Measurements from ENCODE around the gene RAB42.

RAB42 gene

GRCh38 chr1:28640766-28641165 lies 48.7 kb downstream of the RAB42 start:
- no peaks in the 10 kb centered on the region for H3K27me3 ChIP-seq (ENCODE audit: control insufficient read depth, insufficient read depth, low read length)
- H3K4me1 ChIP-seq (ENCODE audit: control insufficient read depth, insufficient read depth, low read length) = peaks cover 20% of the 10 kb centered on the region
- H3K9ac ChIP-seq (ENCODE audit: low read length) = no peak overlapping the region

GRCh38 chr1:28642056-28642846 lies 50.2 kb downstream of the RAB42 start:
- Histone ChIP-seq H3K9ac (ENCODE audit: low read length) (peak overlapping the region; percentile 93), H3K27me3 (ENCODE audit: control insufficient read depth, insufficient read depth, low read length) (no peaks in the 10 kb centered on the region), H3K4me3 (ENCODE audit: low read length) (peak overlapping the region; percentile 92), H3K9me3 (ENCODE audit: control insufficient read depth, low read length) (no peaks in the 10 kb centered on the region), H3K4me1 (ENCODE audit: control insufficient read depth, insufficient read depth, low read length) (peaks cover 20% of the 10 kb centered on the region), H3K36me3 (ENCODE audit: control insufficient read depth, insufficient read depth, low read length) (no peaks in the 10 kb centered on the region)

More at GRCh38 chr1:28640766-28641165, 48.7 kb downstream of the RAB42 start:
- Histone ChIP-seq H3K4me3 (ENCODE audit: low read length) (no peak overlapping the region), H3K36me3 (ENCODE audit: control insufficient read depth, insufficient read depth, low read length) (no peaks in the 10 kb centered on the region), H3K9me3 (ENCODE audit: control insufficient read depth, low read length) (no peaks in the 10 kb centered on the region)

- H3K4me3 ChIP-seq (ENCODE audit: low read length) = peak within 1 kb of the TSS; percentile 92
- H3K36me3 ChIP-seq (ENCODE audit: control insufficient read depth, insufficient read depth, low read length) = no peaks in the 10 kb centered on the region
- H3K9me3 ChIP-seq (ENCODE audit: control insufficient read depth, low read length) = no peaks in the 10 kb centered on the region
- peaks cover 24% of the 10 kb centered on the region for H3K4me1 ChIP-seq (ENCODE audit: control insufficient read depth, insufficient read depth, low read length)
- H3K27me3 ChIP-seq (ENCODE audit: control insufficient read depth, insufficient read depth, low read length) = no peaks in the 10 kb centered on the region
- peak within 1 kb of the TSS; percentile 93 for H3K9ac ChIP-seq (ENCODE audit: low read length)
These were observed 51.0 kb downstream of the RAB42 start, which contains the start of gene TAF12 for GRCh38 chr1:28642847-28643635. TAF12 (minus strand) TSS chr1:28643067; CDS start chr1:28622081, 20,986 bp downstream.

- peak overlapping the region; percentile 57 for H3K9ac ChIP-seq (ENCODE audit: low read length)
These were observed 52.4 kb downstream of the RAB42 start for GRCh38 chr1:28644494-28644893.

More at GRCh38 chr1:28644494-28644893, 52.4 kb downstream of the RAB42 start:
- H3K4me1 ChIP-seq (ENCODE audit: control insufficient read depth, insufficient read depth, low read length) = peaks cover 24% of the 10 kb centered on the region
- H3K4me3 ChIP-seq (ENCODE audit: low read length) = no peak overlapping the region
- no peaks in the 10 kb centered on the region for H3K36me3 ChIP-seq (ENCODE audit: control insufficient read depth, insufficient read depth, low read length)
- H3K9me3 ChIP-seq (ENCODE audit: control insufficient read depth, low read length) = no peaks in the 10 kb centered on the region
- H3K27me3 ChIP-seq (ENCODE audit: control insufficient read depth, insufficient read depth, low read length) = no peaks in the 10 kb centered on the region
